AG04449 (cell line): ENCODE measurements around the gene TOM1L2.

Experiments used
- CTCF ChIA-PET: fragments of 350-600 bp; formaldehyde crosslinking; extraction: SDS; loops from one replicate; lab custom pipeline; 2021; ENCODE audit warnings: antibody characterized with exemption; lab: Yijun Ruan, JAX
- POLR2A ChIA-PET: fragments of 400-600, 350-600 bp; formaldehyde crosslinking; extraction: SDS; loops from one replicate; lab custom pipeline; 2020; ENCODE audit warnings: antibody characterized with exemption, inconsistent platforms; lab: Yijun Ruan, JAX
- DNase-seq: peaks from one replicate; pipeline ENCODE4 v3.0.0-alpha.2; 2010; ENCODE audit warnings: low read depth, low spot score
- H3K4me3 ChIP-seq: 2 replicates; pipeline ENCODE4 v1.5.1; 2011; ENCODE audit warnings: low read depth, mild to moderate bottlenecking, control low read depth, low read length
- TF ChIP-seq, protein P1 (sequence below): IDR thresholded peaks from one replicate; pipeline ENCODE4 v1.5.1; 2011; ENCODE audit warnings: mild to moderate bottlenecking, moderate library complexity, low read length, control low read depth, inconsistent platforms; ENCODE audit not compliant: insufficient read depth; ENCODE audit errors: missing control alignments

Gene TOM1L2

GRCh38 chr17:17982801-17983200, 10.6 kb upstream of the TOM1L2 start:
- TF ChIP-seq, protein P1, sequence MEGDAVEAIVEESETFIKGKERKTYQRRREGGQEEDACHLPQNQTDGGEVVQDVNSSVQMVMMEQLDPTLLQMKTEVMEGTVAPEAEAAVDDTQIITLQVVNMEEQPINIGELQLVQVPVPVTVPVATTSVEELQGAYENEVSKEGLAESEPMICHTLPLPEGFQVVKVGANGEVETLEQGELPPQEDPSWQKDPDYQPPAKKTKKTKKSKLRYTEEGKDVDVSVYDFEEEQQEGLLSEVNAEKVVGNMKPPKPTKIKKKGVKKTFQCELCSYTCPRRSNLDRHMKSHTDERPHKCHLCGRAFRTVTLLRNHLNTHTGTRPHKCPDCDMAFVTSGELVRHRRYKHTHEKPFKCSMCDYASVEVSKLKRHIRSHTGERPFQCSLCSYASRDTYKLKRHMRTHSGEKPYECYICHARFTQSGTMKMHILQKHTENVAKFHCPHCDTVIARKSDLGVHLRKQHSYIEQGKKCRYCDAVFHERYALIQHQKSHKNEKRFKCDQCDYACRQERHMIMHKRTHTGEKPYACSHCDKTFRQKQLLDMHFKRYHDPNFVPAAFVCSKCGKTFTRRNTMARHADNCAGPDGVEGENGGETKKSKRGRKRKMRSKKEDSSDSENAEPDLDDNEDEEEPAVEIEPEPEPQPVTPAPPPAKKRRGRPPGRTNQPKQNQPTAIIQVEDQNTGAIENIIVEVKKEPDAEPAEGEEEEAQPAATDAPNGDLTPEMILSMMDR, result no peak
- DNase-seq, result no peak
- H3K4me3 ChIP-seq, result no peak overlapping the region
- POLR2A ChIA-PET, result no interaction called here
- CTCF ChIA-PET, result interaction anchor here (0.9 to 1.8 kb wide), 4 partner anchors 10 to 52 kb away, joined by 3 to 5 read pairs (median 4); no protein-coding TSS in a partner anchor

- H3K4me3 ChIP-seq, result no peak overlapping the region
- DNase-seq, result no peak
- TF ChIP-seq, protein P1, result no peak
- ChIA-PET CTCF (no interaction called here), POLR2A (no interaction called here)
Observed at GRCh38 chr17:17981330-17981729, 9.1 kb upstream of the TOM1L2 start.

GRCh38 chr17:17979778-17980177, 7.6 kb upstream of the TOM1L2 start:
- no peak for DNase-seq
- CTCF ChIA-PET, result no interaction called here
- TF ChIP-seq, protein P1, result no peak
- H3K4me3 ChIP-seq, result no peak overlapping the region
- POLR2A ChIA-PET, result no interaction called here

- ChIA-PET POLR2A (no interaction called here), CTCF (no interaction called here)
- DNase-seq, result no peak
- TF ChIP-seq, protein P1, result no peak
- H3K4me3 ChIP-seq, result no peak overlapping the region
Observed at GRCh38 chr17:17978481-17979424, 6.6 kb upstream of the TOM1L2 start.

- ChIA-PET CTCF (interaction anchor here (1.3 kb wide), 2 partner anchors 18 to 56 kb away, joined by 3 read pairs; no protein-coding TSS in a partner anchor), POLR2A (no interaction called here)
- no peak for DNase-seq
- H3K4me3 ChIP-seq, result no peak overlapping the region
- TF ChIP-seq, protein P1, result no peak
Observed at GRCh38 chr17:17976931-17977570, 4.9 kb upstream of the TOM1L2 start.

GRCh38 chr17:17975436-17975835, 3.2 kb upstream of the TOM1L2 start:
- TF ChIP-seq, protein P1, result no peak
- ChIA-PET POLR2A (no interaction called here), CTCF (interaction anchor here (1.2 to 1.3 kb wide), 2 partner anchors 9 to 58 kb away, joined by 3 to 4 read pairs; no protein-coding TSS in a partner anchor)
- H3K4me3 ChIP-seq, result no peak overlapping the region
- DNase-seq, result no peak
